CD4-positive, CD25-positive, alpha-beta regulatory T cell (primary cell): ENCODE results near the gene PML. TPM values are rescaled to one million over a fixed set of nuclear protein-coding genes. Genes with fewer than 3 reads are reported as not detected.
A peak's percentile ranks its signal among the peaks of the same experiment; 100 is the strongest.

Experiments used
- ATAC-seq, 2 donors: fragments of 150-1000 bp; cut with Tn5 transposase; one replicate each; pipeline ENCODE4 v1.10.0; 2021; ENCODE audit warnings: low read depth in 2 of 2, moderate number of reproducible peaks in 2 of 2, moderate library complexity in 1 of 2
- DNase-seq, 3 donors: peaks; one replicate each; pipeline versions ENCODE4 v3.0.0 to v3.0.0-alpha.2; 2012 to 2022; ENCODE audit warnings: mixed read lengths in 1 of 3
- H3K27ac ChIP-seq: one replicate; pipeline ENCODE4 v1.7.0; 2013; ENCODE audit warnings: mild to moderate bottlenecking, low read length; ENCODE audit not compliant: insufficient read depth, poor library complexity, severe bottlenecking
- H3K27me3 ChIP-seq: one replicate; pipeline ENCODE4 v1.7.0; 2013; ENCODE audit warnings: low read length; ENCODE audit not compliant: control insufficient read depth, insufficient read depth
- H3K36me3 ChIP-seq: one replicate; pipeline ENCODE4 v1.7.0; 2013; ENCODE audit warnings: mild to moderate bottlenecking, low read length, moderate library complexity; ENCODE audit not compliant: control insufficient read depth, insufficient read depth
- H3K4me1 ChIP-seq: 2 replicates; pipeline ENCODE4 v1.7.0; 2013; ENCODE audit warnings: mild to moderate bottlenecking, low read length; ENCODE audit not compliant: insufficient read depth, control insufficient read depth, poor library complexity, severe bottlenecking
- H3K4me3 ChIP-seq: one replicate; pipeline ENCODE4 v1.7.0; 2013; ENCODE audit warnings: low read depth, mild to moderate bottlenecking, low read length, moderate library complexity
- H3K9me3 ChIP-seq, 2 experiments: 1 replicate in 1 of 2; 2 replicates in 1 of 2; pipeline ENCODE4 v1.7.0; 2013; ENCODE audit warnings: low read length in 2 of 2, mild to moderate bottlenecking in 1 of 2, moderate library complexity in 1 of 2; ENCODE audit not compliant: control insufficient read depth in 2 of 2
- H3K27ac Mint-ChIP-seq, 3 donors: one replicate each; pipeline ENCODE4 v1.8.0; 2020 to 2022; ENCODE audit warnings: mild to moderate bottlenecking in 3 of 3, mixed read lengths in 3 of 3, moderate library complexity in 2 of 3
- H3K27me3 Mint-ChIP-seq: one replicate; pipeline ENCODE4 v1.8.0; 2022; ENCODE audit warnings: mild to moderate bottlenecking, mixed read lengths
- H3K36me3 Mint-ChIP-seq: one replicate; pipeline ENCODE4 v1.8.0; 2020; ENCODE audit warnings: mixed read lengths
- H3K4me1 Mint-ChIP-seq, 4 donors: one replicate each; pipeline ENCODE4 v1.8.0; 2020 to 2022; ENCODE audit warnings: mixed read lengths in 4 of 4, mild to moderate bottlenecking in 1 of 4
- H3K4me3 Mint-ChIP-seq, 4 donors: one replicate each; pipeline ENCODE4 v1.8.0; 2020 to 2022; ENCODE audit warnings: mild to moderate bottlenecking in 4 of 4, mixed read lengths in 4 of 4, moderate library complexity in 3 of 4
- H3K9me3 Mint-ChIP-seq, 7 donors: one replicate each; pipeline ENCODE4 v1.8.0; 2020 to 2022; ENCODE audit warnings: mixed read lengths in 7 of 7, mild to moderate bottlenecking in 3 of 7, moderate library complexity in 2 of 7
- polyA plus RNA-seq, 4 donors: library from polyadenylated mRNA; unstranded; fragments of 300-500 nt; fragmentation: Illumina TruSeq; gene quantifications; one replicate each; pipeline ENCODE4 v1.2.3, GENCODE V29; 2021
- total RNA-seq: library from RNA; stranded (reverse); gene quantifications from one replicate; pipeline ENCODE4 v1.2.3, GENCODE V29; 2022

Gene PML
- total and polyA plus RNA-seq, 5 donors from 2014 or later, result 13.7 to 57.6 (median 23.2) TPM

- H3K36me3 ChIP-seq, result peaks cover 28% of the 10 kb centered on the region
- Mint-ChIP-seq H3K9me3 (peaks cover 0 to 5% (median 0%) of the 10 kb centered on the region in 7 donors), H3K27me3 (no peaks in the 10 kb centered on the region), H3K4me1 (peaks cover 29 to 71% (median 57%) of the 10 kb centered on the region in 4 donors), H3K27ac (peak overlapping the region; percentile 89 to 100 (median 91)), H3K36me3 (peaks cover 35% of the 10 kb centered on the region), H3K4me3 (peak overlapping the region; percentile 39 to 82 (median 63))
- no peaks in the 10 kb centered on the region for H3K27me3 ChIP-seq
- H3K4me1 ChIP-seq, result peaks cover 34% of the 10 kb centered on the region
- ATAC-seq, result peak; percentile 83 to 93
- peak overlapping the region; percentile 69 for H3K27ac ChIP-seq
- H3K9me3 ChIP-seq, result peaks cover 0 to 2% of the 10 kb centered on the region in 2 experiments
- peak in 2 of 3 donors; percentile 35 to 83 for DNase-seq
- H3K4me3 ChIP-seq, result peak overlapping the region; percentile 77
Observed at GRCh38 chr15:74007820-74008371, 13.4 kb downstream of the PML start.

DNA sequence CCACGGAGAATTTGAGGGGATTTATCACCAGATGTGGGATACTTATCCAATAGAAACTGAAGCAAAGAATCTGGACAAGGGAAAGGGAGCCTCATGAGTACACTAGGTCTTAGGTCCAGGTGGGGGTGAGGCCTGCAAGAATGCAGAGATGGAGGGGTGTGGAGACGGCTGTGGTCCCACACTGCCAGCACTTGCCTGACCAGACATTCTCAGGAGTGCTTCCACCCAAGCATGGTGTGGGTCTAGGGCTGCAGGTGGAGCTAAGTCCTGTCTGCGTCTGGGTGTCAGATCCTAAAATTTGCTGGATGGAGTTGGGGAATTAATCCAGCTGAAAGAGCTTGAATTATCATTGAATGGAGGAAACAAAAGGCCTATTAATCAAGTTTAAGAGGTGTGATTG, 14.4 kb downstream of the PML start:
- peaks cover 0 to 2% of the 10 kb centered on the region in 2 experiments for H3K9me3 ChIP-seq
- H3K27ac Mint-ChIP-seq, result peak overlapping the region in 2 of 3 donors; percentile 42 to 89
- peaks cover 33% of the 10 kb centered on the region for H3K36me3 Mint-ChIP-seq
- peaks cover 0 to 2% (median 0%) of the 10 kb centered on the region in 7 donors for H3K9me3 Mint-ChIP-seq
- peaks cover 39 to 72% (median 59%) of the 10 kb centered on the region in 4 donors for H3K4me1 Mint-ChIP-seq
- DNase-seq, result no peak
- H3K27me3 ChIP-seq, result no peaks in the 10 kb centered on the region
- H3K4me3 ChIP-seq, result no peak overlapping the region
- H3K4me1 ChIP-seq, result peaks cover 34% of the 10 kb centered on the region
- no peaks in the 10 kb centered on the region for H3K27me3 Mint-ChIP-seq
- no peak overlapping the region for H3K27ac ChIP-seq
- ATAC-seq, result no peak
- no peak overlapping the region for H3K4me3 Mint-ChIP-seq
- peaks cover 22% of the 10 kb centered on the region for H3K36me3 ChIP-seq

DNA sequence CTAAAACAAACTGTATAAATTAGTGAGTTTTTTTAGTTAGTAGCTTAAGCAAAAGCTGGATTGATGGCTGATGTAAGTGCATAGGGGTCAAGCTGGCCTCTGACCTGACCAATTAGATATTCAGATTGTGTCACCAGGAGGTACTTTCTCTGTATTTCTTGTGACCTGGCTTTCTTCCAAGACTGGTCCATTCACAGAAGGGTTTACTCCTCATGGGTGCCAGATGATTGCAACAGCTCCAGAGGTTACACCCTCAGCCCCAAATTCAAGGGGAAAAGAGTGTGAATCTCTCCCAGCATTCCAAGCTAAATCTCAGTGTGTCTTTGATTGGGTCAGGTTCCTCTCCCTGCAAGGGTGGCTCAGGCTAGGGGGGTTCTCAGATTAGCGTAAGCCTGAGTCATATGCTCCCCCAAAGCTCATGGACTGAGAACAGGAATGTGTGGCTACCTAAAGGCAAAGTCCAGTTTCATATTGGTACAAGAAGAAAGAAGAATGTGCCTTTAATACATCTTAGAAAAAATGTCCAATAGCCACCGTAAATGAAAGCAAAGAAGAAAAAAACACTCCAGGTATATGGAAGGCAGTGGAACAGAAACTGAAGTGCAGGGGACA, 16.5 kb downstream of the PML start:
- ATAC-seq (no peak), DNase-seq (no peak)
- H3K4me3 Mint-ChIP-seq, result no peak overlapping the region
- Histone ChIP-seq H3K27ac (no peak overlapping the region), H3K36me3 (peaks cover 23% of the 10 kb centered on the region), H3K9me3 (peaks cover 0 to 2% of the 10 kb centered on the region in 2 experiments), H3K4me1 (peaks cover 29% of the 10 kb centered on the region), H3K27me3 (no peaks in the 10 kb centered on the region), H3K4me3 (no peak overlapping the region)
- H3K27me3 Mint-ChIP-seq, result no peaks in the 10 kb centered on the region
- peak overlapping the region in 1 of 3 donors; percentile 33 for H3K27ac Mint-ChIP-seq
- H3K36me3 Mint-ChIP-seq, result peaks cover 34% of the 10 kb centered on the region
- peaks cover 0 to 2% (median 0%) of the 10 kb centered on the region in 7 donors for H3K9me3 Mint-ChIP-seq
- peaks cover 34 to 81% (median 62%) of the 10 kb centered on the region in 4 donors for H3K4me1 Mint-ChIP-seq

DNA sequence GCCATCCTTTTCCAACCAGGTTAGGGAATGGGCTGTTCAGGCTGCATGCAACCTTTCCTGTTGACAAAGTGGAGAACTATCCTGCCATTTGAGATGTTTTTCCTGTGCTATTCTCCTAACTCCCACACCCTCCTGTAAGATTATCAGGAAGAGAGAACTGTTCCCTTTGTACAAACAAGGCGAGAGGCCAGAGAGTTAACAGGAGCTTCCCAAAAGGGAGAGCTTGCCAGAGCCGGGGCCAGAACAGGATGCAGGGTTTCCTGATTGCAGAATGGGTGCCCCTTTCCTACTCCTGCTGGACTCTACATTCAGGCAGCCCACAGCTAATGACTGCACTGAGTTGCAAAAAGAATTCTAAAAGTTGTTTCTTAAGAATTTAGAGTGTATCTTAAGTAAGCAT, 17.1 kb downstream of the PML start:
- peaks cover 31% of the 10 kb centered on the region for H3K36me3 Mint-ChIP-seq
- Histone ChIP-seq H3K36me3 (peaks cover 22% of the 10 kb centered on the region), H3K4me3 (no peak overlapping the region), H3K27me3 (no peaks in the 10 kb centered on the region), H3K4me1 (peaks cover 23% of the 10 kb centered on the region), H3K27ac (no peak overlapping the region), H3K9me3 (peaks cover 0 to 2% of the 10 kb centered on the region in 2 experiments)
- H3K4me1 Mint-ChIP-seq, result peaks cover 31 to 75% (median 59%) of the 10 kb centered on the region in 4 donors
- H3K4me3 Mint-ChIP-seq, result no peak overlapping the region
- DNase-seq (no peak), ATAC-seq (no peak)
- H3K9me3 Mint-ChIP-seq, result peaks cover 0 to 2% (median 0%) of the 10 kb centered on the region in 7 donors
- H3K27ac Mint-ChIP-seq, result no peak overlapping the region
- H3K27me3 Mint-ChIP-seq, result no peaks in the 10 kb centered on the region

DNA sequence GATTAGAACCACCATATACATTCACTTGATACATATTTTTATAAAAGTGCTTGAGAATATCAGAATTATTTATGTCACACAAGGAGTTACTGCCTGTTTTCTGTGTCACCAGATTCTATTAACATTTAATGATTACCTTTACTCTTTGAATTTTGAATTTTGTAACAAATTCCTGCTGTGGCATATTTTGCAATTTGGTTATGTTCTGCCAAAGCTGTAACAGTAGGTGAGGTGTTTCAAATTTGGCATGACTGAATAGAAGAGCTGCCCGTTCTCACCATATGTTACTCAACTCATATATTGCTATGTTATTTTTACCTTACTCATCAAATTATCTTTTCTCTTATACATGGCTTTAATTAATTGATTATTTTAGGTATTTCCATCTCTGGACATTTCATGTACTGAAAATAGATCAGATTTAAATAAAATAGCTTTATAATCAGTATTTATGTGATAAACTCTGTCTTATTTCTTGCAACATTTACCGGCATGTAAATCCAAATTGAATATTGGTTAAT, 18.9 kb downstream of the PML start:
- peaks cover 5% of the 10 kb centered on the region for H3K4me1 ChIP-seq
- H3K4me1 Mint-ChIP-seq, result peaks cover 18 to 59% (median 45%) of the 10 kb centered on the region in 4 donors
- H3K27ac ChIP-seq, result no peak overlapping the region
- H3K27me3 ChIP-seq, result no peaks in the 10 kb centered on the region
- H3K27ac Mint-ChIP-seq, result peak overlapping the region in 1 of 3 donors; percentile 50
- H3K9me3 ChIP-seq, result peaks cover 0 to 2% of the 10 kb centered on the region in 2 experiments
- DNase-seq (no peak), ATAC-seq (no peak)
- no peaks in the 10 kb centered on the region for H3K27me3 Mint-ChIP-seq
- no peak overlapping the region for H3K4me3 Mint-ChIP-seq
- no peak overlapping the region for H3K4me3 ChIP-seq
- H3K36me3 Mint-ChIP-seq, result peaks cover 21% of the 10 kb centered on the region
- peaks cover 0 to 2% (median 0%) of the 10 kb centered on the region in 7 donors for H3K9me3 Mint-ChIP-seq
- H3K36me3 ChIP-seq, result peaks cover 22% of the 10 kb centered on the region

DNA sequence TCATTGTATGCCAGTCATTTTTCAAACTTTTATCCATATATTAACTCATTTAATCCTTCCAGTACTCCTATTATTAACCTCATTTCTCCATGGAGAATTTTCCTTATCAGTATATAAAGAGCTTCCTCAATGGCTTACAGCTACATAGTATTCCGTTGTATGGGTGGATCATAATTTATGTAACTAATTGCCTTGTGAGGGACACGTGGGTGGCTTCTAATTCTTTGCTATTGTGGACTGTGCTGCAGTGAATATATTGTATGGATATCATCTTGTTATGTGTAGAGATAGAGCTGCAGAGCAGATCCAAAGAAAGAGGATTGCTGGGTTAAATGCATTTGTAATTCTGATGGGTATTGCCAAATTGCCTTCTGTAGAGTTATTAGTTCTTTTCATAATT, 25.2 kb downstream of the PML start:
- H3K4me1 ChIP-seq, result no peaks in the 10 kb centered on the region
- DNase-seq, result no peak
- no peak overlapping the region for H3K4me3 Mint-ChIP-seq
- no peak overlapping the region for H3K27ac ChIP-seq
- no peaks in the 10 kb centered on the region for H3K27me3 ChIP-seq
- no peak for ATAC-seq
- H3K36me3 ChIP-seq, result peaks cover 53% of the 10 kb centered on the region
- H3K4me3 ChIP-seq, result no peak overlapping the region
- no peaks in the 10 kb centered on the region for H3K9me3 ChIP-seq
- H3K27me3 Mint-ChIP-seq, result peaks cover 4% of the 10 kb centered on the region
- no peaks in the 10 kb centered on the region for H3K9me3 Mint-ChIP-seq
- peaks cover 29% of the 10 kb centered on the region for H3K36me3 Mint-ChIP-seq
- H3K4me1 Mint-ChIP-seq, result peaks cover 7 to 34% (median 20%) of the 10 kb centered on the region in 4 donors
- H3K27ac Mint-ChIP-seq, result peak overlapping the region in 1 of 3 donors; percentile 16

GRCh38 chr15:74022706-74023470, 28.4 kb downstream of the PML start:
- Histone ChIP-seq H3K4me3 (no peak overlapping the region), H3K27ac (no peak overlapping the region), H3K27me3 (no peaks in the 10 kb centered on the region), H3K36me3 (peaks cover 68% of the 10 kb centered on the region), H3K4me1 (no peaks in the 10 kb centered on the region), H3K9me3 (no peaks in the 10 kb centered on the region)
- H3K9me3 Mint-ChIP-seq, result no peaks in the 10 kb centered on the region
- DNase-seq (no peak), ATAC-seq (no peak)
- H3K36me3 Mint-ChIP-seq, result peaks cover 32% of the 10 kb centered on the region
- peaks cover 3 to 22% (median 10%) of the 10 kb centered on the region in 4 donors for H3K4me1 Mint-ChIP-seq
- H3K4me3 Mint-ChIP-seq, result no peak overlapping the region
- H3K27ac Mint-ChIP-seq, result no peak overlapping the region
- H3K27me3 Mint-ChIP-seq, result peaks cover 4% of the 10 kb centered on the region
